ENCODE data around the gene ARID1A. TPM values are rescaled to one million over a fixed set of nuclear protein-coding genes. Genes with fewer than 3 reads are reported as not detected.

Gene ARID1A
- total RNA-seq, 1 experiment from 2014 or later = 60.5 TPM

DNA sequence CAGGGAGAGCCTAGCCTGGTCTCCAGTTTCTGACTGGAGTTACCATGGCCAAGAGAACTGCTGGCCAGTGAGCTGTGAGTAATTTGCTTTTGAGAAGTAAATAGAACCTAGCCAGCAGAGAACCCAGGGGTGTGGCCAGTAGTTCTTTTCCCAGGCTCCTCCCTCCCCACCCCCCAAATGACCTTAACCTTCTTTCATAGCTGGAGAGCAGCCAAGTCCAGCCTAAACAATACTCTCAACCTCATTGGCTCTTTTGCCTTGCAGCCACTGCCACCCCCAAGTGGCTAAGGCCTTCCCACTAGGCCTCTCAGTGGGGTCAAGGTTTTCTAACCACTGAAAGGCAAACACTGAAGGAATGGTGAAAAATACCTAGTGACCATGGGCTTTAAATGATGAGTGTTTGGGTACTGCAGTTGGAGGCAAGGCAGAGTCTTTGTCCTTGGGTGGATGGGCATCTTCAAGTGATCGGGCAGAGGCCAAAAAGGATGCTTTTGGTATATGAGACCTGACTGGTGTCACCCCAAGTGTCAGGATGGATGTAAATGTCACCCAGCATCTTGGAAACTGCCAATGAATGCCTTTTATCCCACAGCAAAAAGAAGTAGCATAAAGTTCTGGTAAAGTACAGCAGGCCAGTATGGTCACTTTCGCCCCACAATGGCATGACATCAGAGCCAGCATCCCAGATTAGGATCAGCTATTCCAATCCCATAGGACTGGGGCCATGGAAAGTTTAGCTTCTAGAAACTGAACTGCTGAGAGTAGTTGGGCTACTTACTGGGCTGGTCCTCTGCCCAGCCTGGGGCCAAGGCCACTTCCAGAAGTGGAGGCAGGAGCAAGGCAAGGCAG lies 88.4 kb downstream of the ARID1A start:
- Histone ChIP-seq H3K4me3 (no peak overlapping the region), H3K79me2 (ENCODE audit: low read depth) (peaks cover 16% of the 10 kb centered on the region), H3K4me1 (replicated peaks; ENCODE audit: insufficient read depth) (peaks cover 53% of the 10 kb centered on the region), H3F3A (ENCODE audit: insufficient read depth, low read depth) (peaks cover 47% of the 10 kb centered on the region), H4K20me1 (ENCODE audit: insufficient read depth) (no peaks in the 10 kb centered on the region), H2AFZ (no peak overlapping the region), H3K9me3 (ENCODE audit: insufficient read depth, low read depth) (no peaks in the 10 kb centered on the region), H3K27me3 (ENCODE audit: insufficient read depth, low read depth) (no peaks in the 10 kb centered on the region), H3K27ac (peak overlapping the region; percentile 62), H3K36me3 (ENCODE audit: low read depth) (0 out of 2 replicates have a peak, but pooled peaks cover 4% of the 10 kb centered on the region), H3K4me2 (peak overlapping the region; percentile 32), H3K9me2 (ENCODE audit: insufficient read depth) (no peaks in the 10 kb centered on the region)
- POLR2A ChIA-PET (ENCODE audit: unreplicated experiment) = interaction anchor here (0.5 to 0.7 kb wide), 8 partner anchors 78 to 1474 kb away, joined by 3 to 10 read pairs (median 5); no protein-coding TSS in a partner anchor
- intact Hi-C loops (cut with micrococcal nuclease; ENCODE audit: unreplicated experiment) = no loop called here
- BruUV-seq (replicated peaks) = no TSS peak
- TF ChIP-seq, protein P1, sequence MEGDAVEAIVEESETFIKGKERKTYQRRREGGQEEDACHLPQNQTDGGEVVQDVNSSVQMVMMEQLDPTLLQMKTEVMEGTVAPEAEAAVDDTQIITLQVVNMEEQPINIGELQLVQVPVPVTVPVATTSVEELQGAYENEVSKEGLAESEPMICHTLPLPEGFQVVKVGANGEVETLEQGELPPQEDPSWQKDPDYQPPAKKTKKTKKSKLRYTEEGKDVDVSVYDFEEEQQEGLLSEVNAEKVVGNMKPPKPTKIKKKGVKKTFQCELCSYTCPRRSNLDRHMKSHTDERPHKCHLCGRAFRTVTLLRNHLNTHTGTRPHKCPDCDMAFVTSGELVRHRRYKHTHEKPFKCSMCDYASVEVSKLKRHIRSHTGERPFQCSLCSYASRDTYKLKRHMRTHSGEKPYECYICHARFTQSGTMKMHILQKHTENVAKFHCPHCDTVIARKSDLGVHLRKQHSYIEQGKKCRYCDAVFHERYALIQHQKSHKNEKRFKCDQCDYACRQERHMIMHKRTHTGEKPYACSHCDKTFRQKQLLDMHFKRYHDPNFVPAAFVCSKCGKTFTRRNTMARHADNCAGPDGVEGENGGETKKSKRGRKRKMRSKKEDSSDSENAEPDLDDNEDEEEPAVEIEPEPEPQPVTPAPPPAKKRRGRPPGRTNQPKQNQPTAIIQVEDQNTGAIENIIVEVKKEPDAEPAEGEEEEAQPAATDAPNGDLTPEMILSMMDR (conservative IDR thresholded peaks at IDR 0.05) = no peak
- TF ChIP-seq EZH2 (IDR thresholded peaks at IDR 0.05; ENCODE audit: low read depth) = no peak
- DNase-seq = peak; percentile 78 to 80
- CTCF ChIA-PET = interaction anchor here (0.6 to 1.2 kb wide), 3 partner anchors 15 to 107 kb away, joined by 3 to 5 read pairs (median 3); no protein-coding TSS in a partner anchor

DNA sequence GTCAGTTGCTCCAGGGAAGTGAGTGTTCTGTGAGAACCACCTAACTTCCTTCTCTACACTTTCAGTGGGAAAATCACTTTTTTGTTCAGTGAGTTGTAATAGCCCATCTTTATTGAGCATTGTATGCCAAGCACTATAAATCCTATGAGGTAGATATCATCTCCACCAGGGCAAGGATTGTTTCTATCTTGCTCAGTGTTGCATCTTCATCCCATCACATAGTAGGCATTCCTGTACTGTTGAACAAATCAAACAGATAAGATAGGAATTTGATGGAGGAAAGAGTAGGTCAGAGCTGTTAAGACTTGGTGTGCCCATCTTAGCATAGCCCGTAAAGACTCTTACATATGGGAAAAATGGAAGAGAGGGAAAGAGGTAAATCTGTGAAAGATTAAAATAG lies 89.1 kb downstream of the ARID1A start:
- no peak for TF ChIP-seq EZH2 (IDR thresholded peaks at IDR 0.05; ENCODE audit: low read depth)
- TF ChIP-seq, protein P1 (conservative IDR thresholded peaks at IDR 0.05) = no peak
- H2AFZ ChIP-seq = no peak overlapping the region
- peaks cover 17% of the 10 kb centered on the region for H3K79me2 ChIP-seq (ENCODE audit: low read depth)
- 0 out of 2 replicates have a peak, but pooled peaks cover 4% of the 10 kb centered on the region for H3K36me3 ChIP-seq (ENCODE audit: low read depth)
- no peaks in the 10 kb centered on the region for H3K9me2 ChIP-seq (ENCODE audit: insufficient read depth)
- no peaks in the 10 kb centered on the region for H4K20me1 ChIP-seq (ENCODE audit: insufficient read depth)
- ChIA-PET CTCF (interaction anchor here (0.6 to 1.2 kb wide), 2 partner anchors 50 to 107 kb away, joined by 3 to 8 read pairs; no protein-coding TSS in a partner anchor), POLR2A (ENCODE audit: unreplicated experiment) (no interaction called here)
- intact Hi-C loops (cut with micrococcal nuclease; ENCODE audit: unreplicated experiment) = no loop called here
- BruUV-seq (replicated peaks) = no TSS peak
- H3K4me3 ChIP-seq = no peak overlapping the region
- H3F3A ChIP-seq (ENCODE audit: insufficient read depth, low read depth) = peaks cover 47% of the 10 kb centered on the region
- H3K27me3 ChIP-seq (ENCODE audit: insufficient read depth, low read depth) = no peaks in the 10 kb centered on the region
- no peaks in the 10 kb centered on the region for H3K9me3 ChIP-seq (ENCODE audit: insufficient read depth, low read depth)
- peak overlapping the region; percentile 56 for H3K27ac ChIP-seq
- H3K4me1 ChIP-seq (replicated peaks; ENCODE audit: insufficient read depth) = peaks cover 59% of the 10 kb centered on the region
- DNase-seq = no peak
- H3K4me2 ChIP-seq = peak overlapping the region; percentile 24; the same call in 1 of the 2 replicates

DNA sequence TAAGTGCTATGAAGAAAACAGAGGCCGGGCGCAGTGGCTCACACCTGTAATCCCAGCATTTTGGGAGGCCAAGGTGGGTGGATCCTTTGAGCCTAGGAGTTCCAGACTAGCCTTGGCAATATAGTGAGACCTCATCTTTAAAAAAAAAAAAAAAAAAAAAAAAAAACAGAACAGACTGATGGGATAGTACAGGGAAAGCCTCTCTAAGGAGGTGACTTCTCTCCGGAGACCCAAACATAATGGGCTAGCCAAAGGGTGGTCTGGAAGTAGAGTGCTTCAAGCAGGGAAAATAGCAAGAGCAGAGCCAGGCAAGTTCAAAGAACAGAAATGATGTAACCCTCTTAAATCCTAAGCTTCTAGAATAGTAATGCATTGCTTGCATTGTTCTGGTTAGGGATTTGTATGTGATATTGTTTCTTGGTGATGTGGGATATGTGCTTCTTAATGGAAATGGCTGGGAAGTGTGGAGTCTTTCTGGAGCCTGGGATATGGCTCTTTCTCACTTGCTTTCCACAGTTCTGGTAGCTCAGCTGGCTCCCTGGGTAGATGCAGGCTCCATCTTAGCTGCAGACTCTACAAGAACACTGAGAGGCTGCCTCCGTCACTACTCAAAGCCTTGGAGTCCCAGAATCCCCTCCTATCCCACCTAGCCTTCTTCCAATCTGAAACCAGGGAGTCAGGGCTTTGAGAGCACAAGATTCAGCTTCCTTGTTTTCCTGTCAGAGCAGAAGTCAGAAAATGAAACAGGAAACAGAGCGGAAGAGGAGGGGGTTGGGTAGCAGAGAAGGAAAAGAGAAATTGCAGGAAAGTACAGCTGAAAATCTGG lies 90.0 kb downstream of the ARID1A start:
- POLR2A ChIA-PET (ENCODE audit: unreplicated experiment) = interaction anchor here (0.6 kb wide), 1 partner anchor 13 kb away, joined by 3 read pairs; no protein-coding TSS in a partner anchor
- H3F3A ChIP-seq (ENCODE audit: insufficient read depth, low read depth) = peaks cover 47% of the 10 kb centered on the region
- DNase-seq = no peak
- intact Hi-C loops (cut with micrococcal nuclease; ENCODE audit: unreplicated experiment) = no loop called here
- 0 out of 2 replicates have a peak, but pooled peaks cover 4% of the 10 kb centered on the region for H3K36me3 ChIP-seq (ENCODE audit: low read depth)
- no TSS peak for BruUV-seq (replicated peaks)
- H3K4me2 ChIP-seq = peak overlapping the region; percentile 99
- H2AFZ ChIP-seq = no peak overlapping the region
- H3K79me2 ChIP-seq (ENCODE audit: low read depth) = peaks cover 20% of the 10 kb centered on the region
- no peaks in the 10 kb centered on the region for H4K20me1 ChIP-seq (ENCODE audit: insufficient read depth)
- CTCF ChIA-PET = no interaction called here
- TF ChIP-seq EZH2 (IDR thresholded peaks at IDR 0.05; ENCODE audit: low read depth) = no peak
- TF ChIP-seq, protein P1 (conservative IDR thresholded peaks at IDR 0.05) = no peak
- no peaks in the 10 kb centered on the region for H3K27me3 ChIP-seq (ENCODE audit: insufficient read depth, low read depth)
- H3K4me3 ChIP-seq = no peak overlapping the region
- H3K9me3 ChIP-seq (ENCODE audit: insufficient read depth, low read depth) = no peaks in the 10 kb centered on the region
- no peaks in the 10 kb centered on the region for H3K9me2 ChIP-seq (ENCODE audit: insufficient read depth)
- peaks cover 61% of the 10 kb centered on the region for H3K4me1 ChIP-seq (replicated peaks; ENCODE audit: insufficient read depth)
- peak overlapping the region; percentile 92 for H3K27ac ChIP-seq

Measured in PC-9 (cell line).